ENCODE data around the gene TTC4. TPM values are rescaled to one million over a fixed set of nuclear protein-coding genes. Genes with fewer than 3 reads are reported as not detected.

TTC4 gene
- total and polyA plus RNA-seq, 10 donors = 12.1 to 28.5 (median 16.8) TPM

- no peak for TF ChIP-seq POLR2A (IDR thresholded peaks at IDR 0.05)
- TF ChIP-seq CTCF (IDR thresholded peaks at IDR 0.05 in 8 of 11, conservative IDR thresholded peaks at IDR 0.05 in 3 of 11) = no peak
- TF ChIP-seq POLR2AphosphoS5 (IDR thresholded peaks at IDR 0.05) = no peak
- H3K4me3 ChIP-seq = no peak overlapping the region
- no peaks in the 10 kb centered on the region for H3K4me1 ChIP-seq
- peaks cover 0 to 12% (median 0%) of the 10 kb centered on the region in 7 donors for H3K27me3 ChIP-seq (replicated peaks in 1 of 7)
- DNase-seq = no peak
- H3K36me3 ChIP-seq = no peaks in the 10 kb centered on the region
- intact Hi-C loops (cut with DNase I; ENCODE audit: low total_unique reads) = no loop called here
- H3K27ac ChIP-seq = no peak overlapping the region
- H3K9me3 ChIP-seq = no peaks in the 10 kb centered on the region
- WGBS, 5 donors = 84 to 94% (median 87%) methylated on average over 8 of the region's 8 CpGs
These were observed 20.9 kb upstream of the TTC4 start for GRCh38 chr1:54694771-54695170.

DNA sequence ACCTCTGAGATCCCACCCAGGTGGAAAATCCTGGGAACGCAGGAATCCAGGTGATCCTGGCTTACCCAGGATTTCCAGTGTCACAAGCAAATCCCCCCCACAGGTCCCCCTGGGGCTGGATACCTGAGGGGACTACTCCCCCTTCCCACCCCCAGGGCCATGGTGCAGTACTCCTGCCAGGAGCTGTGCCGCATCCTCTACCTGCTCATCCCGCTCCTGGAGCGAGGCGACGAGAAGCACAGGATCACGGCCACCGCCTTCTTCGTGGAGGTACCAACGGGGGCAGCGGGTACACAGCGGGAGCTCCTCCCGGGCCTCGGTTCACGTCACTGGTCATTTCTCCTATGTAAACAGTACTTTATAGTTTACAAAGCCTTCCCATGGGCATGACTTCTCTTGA lies 20.4 kb upstream of the TTC4 start:
- intact Hi-C loops (cut with DNase I; ENCODE audit: low total_unique reads) = no loop called here

DNA sequence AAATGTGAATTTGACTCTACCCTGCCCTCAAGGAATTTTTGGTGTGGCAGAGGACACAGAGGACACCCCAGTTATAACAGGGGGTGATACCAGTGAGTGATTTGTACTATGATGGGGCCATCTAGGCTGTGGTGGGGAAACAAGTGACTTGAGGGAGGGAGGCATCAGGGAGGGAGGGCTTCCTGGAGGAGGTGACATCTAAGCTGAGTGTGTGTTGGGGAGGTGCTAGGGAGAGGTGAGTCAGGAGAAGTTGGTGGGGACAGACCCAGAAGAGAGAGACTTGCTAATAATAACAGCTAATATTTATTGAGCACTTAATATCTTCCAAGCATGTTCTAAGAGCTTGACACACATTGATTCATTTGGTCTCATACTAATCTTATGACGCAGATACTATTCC lies 19.9 kb upstream of the TTC4 start:
- Histone ChIP-seq H3K27me3 (replicated peaks in 1 of 7) (peaks cover 0 to 13% (median 0%) of the 10 kb centered on the region in 7 donors), H3K9me3 (no peaks in the 10 kb centered on the region), H3K27ac (no peak overlapping the region), H3K4me3 (no peak overlapping the region), H3K4me1 (no peaks in the 10 kb centered on the region), H3K36me3 (no peaks in the 10 kb centered on the region)
- WGBS, 5 donors = 84 to 90% (median 87%) methylated on average over 1 of the region's 1 CpG
- no peak for DNase-seq
- TF ChIP-seq CTCF (IDR thresholded peaks at IDR 0.05 in 8 of 11, conservative IDR thresholded peaks at IDR 0.05 in 3 of 11) (no peak), POLR2A (IDR thresholded peaks at IDR 0.05) (no peak), POLR2AphosphoS5 (IDR thresholded peaks at IDR 0.05) (no peak)
- intact Hi-C loops (cut with DNase I; ENCODE audit: low total_unique reads) = no loop called here

More for the DNA sequence above, 20.4 kb upstream of the TTC4 start:
- no peaks in the 10 kb centered on the region for H3K4me1 ChIP-seq
- no peaks in the 10 kb centered on the region for H3K9me3 ChIP-seq
- TF ChIP-seq CTCF (IDR thresholded peaks at IDR 0.05 in 8 of 11, conservative IDR thresholded peaks at IDR 0.05 in 3 of 11) (no peak), POLR2AphosphoS5 (IDR thresholded peaks at IDR 0.05) (no peak), POLR2A (IDR thresholded peaks at IDR 0.05) (no peak)
- 90 to 95% (median 93%) methylated on average over 15 of the region's 15 CpGs for WGBS, 5 donors
- no peaks in the 10 kb centered on the region for H3K36me3 ChIP-seq
- DNase-seq = no peak
- no peak overlapping the region for H3K4me3 ChIP-seq
- H3K27ac ChIP-seq = no peak overlapping the region
- H3K27me3 ChIP-seq (replicated peaks in 1 of 7) = peaks cover 0 to 13% (median 0%) of the 10 kb centered on the region in 7 donors

DNA sequence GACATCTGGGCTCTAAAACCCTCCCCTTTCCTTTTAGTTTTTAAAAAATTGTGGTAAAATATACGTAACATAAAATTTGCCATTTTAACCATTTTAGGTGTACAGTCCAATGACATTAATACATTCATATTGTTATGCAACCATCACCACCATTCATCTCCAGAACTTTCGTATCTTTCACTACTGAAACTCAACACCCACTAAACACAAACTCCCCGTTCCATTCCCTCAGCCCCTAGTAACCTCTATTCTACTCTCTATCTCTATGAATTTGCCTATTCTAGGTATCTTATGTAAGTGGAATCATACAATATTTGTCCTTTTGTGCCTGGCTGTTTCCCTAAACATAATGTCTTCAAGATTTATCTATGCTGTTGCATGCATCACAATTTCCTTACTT lies 19.4 kb upstream of the TTC4 start:
- H3K27me3 ChIP-seq (replicated peaks in 1 of 7) = peaks cover 0 to 13% (median 0%) of the 10 kb centered on the region in 7 donors
- H3K27ac ChIP-seq = no peak overlapping the region
- H3K36me3 ChIP-seq = no peaks in the 10 kb centered on the region
- intact Hi-C loops (cut with DNase I; ENCODE audit: low total_unique reads) = no loop called here
- no peak for TF ChIP-seq POLR2AphosphoS5 (IDR thresholded peaks at IDR 0.05)
- TF ChIP-seq CTCF (IDR thresholded peaks at IDR 0.05 in 8 of 11, conservative IDR thresholded peaks at IDR 0.05 in 3 of 11) = no peak
- no peak for TF ChIP-seq POLR2A (IDR thresholded peaks at IDR 0.05)
- WGBS, 5 donors = 67 to 88% (median 80%) methylated on average over 3 of the region's 3 CpGs
- no peak overlapping the region for H3K4me3 ChIP-seq
- H3K4me1 ChIP-seq = no peaks in the 10 kb centered on the region
- DNase-seq = no peak
- no peaks in the 10 kb centered on the region for H3K9me3 ChIP-seq

Data from spleen (tissue), 11 donors.